ENCODE data around the gene ATAD3A.
"Not testable (repeated sequence)": the region's sequence is repeated elsewhere in the genome, so short reads cannot be mapped to it uniquely, and the experiment has no call there.

GRCh38 chr1:1472053-1472876, 39.7 kb upstream of the ATAD3A start:
- TF ChIP-seq POLR2AphosphoS5, CTCF, POLR2A, EP300 (IDR thresholded peaks at IDR 0.05): not testable (repeated sequence)
